Transverse colon (tissue), 4 donors: ENCODE data around the gene DNAJC22.

ENCODE experiments used
- EP300 ChIP-seq: sonication (generic); formaldehyde crosslinking; IDR thresholded peaks from one replicate; pipeline ENCODE4 v1.6.1; 2017; ENCODE audit warnings: antibody characterized with exemption, low read depth
- POLR2A ChIP-seq: fragments of 450-650 bp; IDR thresholded peaks from one replicate; pipeline ENCODE4 v1.6.1; 2016; ENCODE audit warnings: antibody characterized with exemption, mild to moderate bottlenecking, moderate library complexity
- POLR2AphosphoS5 ChIP-seq, 3 donors: sonication (generic); formaldehyde crosslinking; IDR thresholded peaks; one replicate each; pipeline ENCODE4 v1.6.1; 2016; ENCODE audit warnings: antibody characterized with exemption in 3 of 3
- TF ChIP-seq, protein P1 (sequence below), 5 experiments: fragments of 200-600 bp in 3 of 5; fragments of 450-650 bp in 2 of 5; sonication (generic) in 3 of 5; IDR thresholded peaks; 1 replicate in 2 of 5; 2 replicates in 3 of 5; pipeline ENCODE4 v1.5.1; 2016 to 2017; ENCODE audit warnings: antibody characterized with exemption in 5 of 5, inconsistent platforms in 3 of 5, mild to moderate bottlenecking in 2 of 5, moderate library complexity in 1 of 5

DNA sequence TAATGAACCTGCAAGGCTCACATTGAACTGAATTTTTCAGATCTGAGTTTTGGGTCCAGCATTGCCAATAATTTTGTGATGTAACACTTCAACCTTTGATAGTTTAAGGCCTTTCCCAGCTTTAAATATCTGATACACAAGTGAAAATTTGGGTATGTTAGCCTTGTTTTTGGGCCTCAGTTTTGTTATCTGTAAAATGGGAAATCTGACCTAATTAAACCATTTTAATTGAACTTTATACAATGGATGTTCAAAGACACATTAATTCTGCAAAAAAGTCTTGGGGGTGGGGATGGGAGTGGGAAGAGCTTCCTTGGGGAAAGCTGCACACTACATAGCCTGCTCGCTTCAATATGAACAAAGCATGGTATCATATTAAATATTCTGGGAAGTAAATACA is 15.4 kb downstream of the DNAJC22 start:
- TF ChIP-seq POLR2AphosphoS5 (IDR thresholded peaks at IDR 0.05): no peak
- no peak for TF ChIP-seq POLR2A
- TF ChIP-seq, protein P1, sequence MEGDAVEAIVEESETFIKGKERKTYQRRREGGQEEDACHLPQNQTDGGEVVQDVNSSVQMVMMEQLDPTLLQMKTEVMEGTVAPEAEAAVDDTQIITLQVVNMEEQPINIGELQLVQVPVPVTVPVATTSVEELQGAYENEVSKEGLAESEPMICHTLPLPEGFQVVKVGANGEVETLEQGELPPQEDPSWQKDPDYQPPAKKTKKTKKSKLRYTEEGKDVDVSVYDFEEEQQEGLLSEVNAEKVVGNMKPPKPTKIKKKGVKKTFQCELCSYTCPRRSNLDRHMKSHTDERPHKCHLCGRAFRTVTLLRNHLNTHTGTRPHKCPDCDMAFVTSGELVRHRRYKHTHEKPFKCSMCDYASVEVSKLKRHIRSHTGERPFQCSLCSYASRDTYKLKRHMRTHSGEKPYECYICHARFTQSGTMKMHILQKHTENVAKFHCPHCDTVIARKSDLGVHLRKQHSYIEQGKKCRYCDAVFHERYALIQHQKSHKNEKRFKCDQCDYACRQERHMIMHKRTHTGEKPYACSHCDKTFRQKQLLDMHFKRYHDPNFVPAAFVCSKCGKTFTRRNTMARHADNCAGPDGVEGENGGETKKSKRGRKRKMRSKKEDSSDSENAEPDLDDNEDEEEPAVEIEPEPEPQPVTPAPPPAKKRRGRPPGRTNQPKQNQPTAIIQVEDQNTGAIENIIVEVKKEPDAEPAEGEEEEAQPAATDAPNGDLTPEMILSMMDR (IDR thresholded peaks at IDR 0.05): no peak
- no peak for TF ChIP-seq EP300
